Vagina (tissue), 2 donors: ENCODE measurements around the gene GRID2IP. TPM values are rescaled to one million over a fixed set of nuclear protein-coding genes. Genes with fewer than 3 reads are reported as not detected.

Experiments
- DNase-seq, 2 donors: peaks; one replicate each; pipeline ENCODE4 v3.0.0-alpha.2; 2017; ENCODE audit errors: extremely low spot score in 2 of 2
- H3K27ac ChIP-seq: fragments of 200-600 bp; sonication (generic); one replicate; pipeline ENCODE4 v1.5.1; 2019
- H3K27me3 ChIP-seq: fragments of 200-600 bp; sonication (generic); one replicate; pipeline ENCODE4 v1.5.1; 2019
- H3K36me3 ChIP-seq, 2 donors: fragments of 200-600 bp; sonication (generic); one replicate each; pipeline ENCODE4 v1.5.1; 2017 to 2019
- H3K4me1 ChIP-seq: fragments of 200-600 bp; sonication (generic); one replicate; pipeline ENCODE4 v1.5.1; 2019
- H3K4me3 ChIP-seq, 2 donors: fragments of 200-600 bp; sonication (generic); 1 replicate in 1 of 2; 2 replicates in 1 of 2; pipeline ENCODE4 v1.5.1; 2016 to 2019
- H3K9me3 ChIP-seq: fragments of 200-600 bp; sonication (generic); one replicate; pipeline ENCODE4 v1.5.1; 2019
- CTCF ChIP-seq, 3 experiments: fragments of 450-650 bp in 2 of 3; fragments of 200-600 bp in 1 of 3; sonication (generic) in 1 of 3; IDR thresholded peaks; one replicate each; pipeline ENCODE4 v1.5.1; 2017 to 2019; ENCODE audit warnings: antibody characterized with exemption in 3 of 3, mild to moderate bottlenecking in 2 of 3, moderate library complexity in 2 of 3
- POLR2A ChIP-seq, 2 donors: fragments of 450-650 bp; IDR thresholded peaks; one replicate each; pipeline ENCODE4 v1.6.1; 2017; ENCODE audit warnings: antibody characterized with exemption in 2 of 2, mild to moderate bottlenecking in 2 of 2, moderate library complexity in 2 of 2
- POLR2AphosphoS5 ChIP-seq, 2 donors: sonication (generic); formaldehyde crosslinking; IDR thresholded peaks; one replicate each; pipeline ENCODE4 v1.9.0; 2017; ENCODE audit warnings: antibody characterized with exemption in 2 of 2, mild to moderate bottlenecking in 2 of 2, low read depth in 1 of 2; ENCODE audit not compliant: insufficient read depth in 1 of 2
- intact Hi-C: fragments of 100-400 bp; cut with DNase I; formaldehyde crosslinking; loops from one replicate; pipeline ENCODE4 v1.15.1; 2023
- total RNA-seq: library from RNA; depleted of rRNA; stranded (reverse); fragments of >200 nt; gene quantifications from one replicate; pipeline ENCODE4 v1.2.3, GENCODE V29; 2016

GRID2IP gene
- total RNA-seq, 1 donor from 2014 or later = not detected

- H3K27ac ChIP-seq = peak overlapping the region; percentile 17
- H3K27me3 ChIP-seq = no peaks in the 10 kb centered on the region
- H3K9me3 ChIP-seq = no peaks in the 10 kb centered on the region
- TF ChIP-seq CTCF (IDR thresholded peaks at IDR 0.05) (no peak), POLR2AphosphoS5 (IDR thresholded peaks at IDR 0.05; ENCODE audit: insufficient read depth in 1 of 2, low read depth in 1 of 2) (no peak), POLR2A (IDR thresholded peaks at IDR 0.05) (no peak)
- intact Hi-C loops = no loop called here
- no peaks in the 10 kb centered on the region for H3K36me3 ChIP-seq
- DNase-seq = no peak
- peaks cover 85% of the 10 kb centered on the region for H3K4me1 ChIP-seq
- H3K4me3 ChIP-seq = no peak overlapping the region
Observed at GRCh38 chr7:6480323-6480660, 71.0 kb downstream of the GRID2IP start.

- no peak for DNase-seq
- no peak for TF ChIP-seq CTCF (IDR thresholded peaks at IDR 0.05)
- no peak for TF ChIP-seq POLR2AphosphoS5 (IDR thresholded peaks at IDR 0.05; ENCODE audit: insufficient read depth in 1 of 2, low read depth in 1 of 2)
- no peak for TF ChIP-seq POLR2A (IDR thresholded peaks at IDR 0.05)
- Histone ChIP-seq H3K4me1 (peaks cover 90% of the 10 kb centered on the region), H3K27ac (no peak overlapping the region), H3K36me3 (no peaks in the 10 kb centered on the region), H3K27me3 (no peaks in the 10 kb centered on the region), H3K9me3 (no peaks in the 10 kb centered on the region), H3K4me3 (no peak overlapping the region)
- intact Hi-C loops = no loop called here
Observed at GRCh38 chr7:6479067-6479466, 72.2 kb downstream of the GRID2IP start.

GRCh38 chr7:6478186-6478585 lies 73.1 kb downstream of the GRID2IP start:
- DNase-seq = no peak
- intact Hi-C loops = no loop called here
- no peak for TF ChIP-seq POLR2AphosphoS5 (IDR thresholded peaks at IDR 0.05; ENCODE audit: insufficient read depth in 1 of 2, low read depth in 1 of 2)
- TF ChIP-seq CTCF (IDR thresholded peaks at IDR 0.05) = no peak
- TF ChIP-seq POLR2A (IDR thresholded peaks at IDR 0.05) = no peak
- Histone ChIP-seq H3K9me3 (no peaks in the 10 kb centered on the region), H3K36me3 (peaks cover 0 to 1% of the 10 kb centered on the region in 2 donors), H3K4me3 (no peak overlapping the region), H3K27me3 (no peaks in the 10 kb centered on the region), H3K4me1 (peaks cover 91% of the 10 kb centered on the region), H3K27ac (no peak overlapping the region)

- H3K4me1 ChIP-seq = peaks cover 82% of the 10 kb centered on the region
- H3K36me3 ChIP-seq = peaks cover 0 to 9% of the 10 kb centered on the region in 2 donors
- TF ChIP-seq CTCF (IDR thresholded peaks at IDR 0.05) (no peak), POLR2A (IDR thresholded peaks at IDR 0.05) (no peak), POLR2AphosphoS5 (IDR thresholded peaks at IDR 0.05; ENCODE audit: insufficient read depth in 1 of 2, low read depth in 1 of 2) (no peak)
- no peaks in the 10 kb centered on the region for H3K9me3 ChIP-seq
- no peak overlapping the region for H3K4me3 ChIP-seq
- DNase-seq = no peak
- intact Hi-C loops = no loop called here
- no peak overlapping the region for H3K27ac ChIP-seq
- no peaks in the 10 kb centered on the region for H3K27me3 ChIP-seq
Observed at GRCh38 chr7:6477318-6477660, 74.0 kb downstream of the GRID2IP start.

- H3K27me3 ChIP-seq = no peaks in the 10 kb centered on the region
- intact Hi-C loops = no loop called here
- no peak overlapping the region for H3K4me3 ChIP-seq
- TF ChIP-seq CTCF (IDR thresholded peaks at IDR 0.05) (no peak), POLR2A (IDR thresholded peaks at IDR 0.05) (no peak), POLR2AphosphoS5 (IDR thresholded peaks at IDR 0.05; ENCODE audit: insufficient read depth in 1 of 2, low read depth in 1 of 2) (no peak)
- H3K27ac ChIP-seq = no peak overlapping the region
- H3K36me3 ChIP-seq = peaks cover 0 to 14% of the 10 kb centered on the region in 2 donors
- no peak for DNase-seq
- no peaks in the 10 kb centered on the region for H3K9me3 ChIP-seq
- H3K4me1 ChIP-seq = peaks cover 76% of the 10 kb centered on the region
Observed at GRCh38 chr7:6476596-6477317, 74.5 kb downstream of the GRID2IP start.
